ENCODE data around the gene BTK. TPM values are rescaled to one million over a fixed set of nuclear protein-coding genes. Genes with fewer than 3 reads are reported as not detected.
A peak's percentile ranks its signal among the peaks of the same experiment; 100 is the strongest.

The BTK gene
- total RNA-seq, 1 donor from 2014 or later = 0.43 TPM

DNA sequence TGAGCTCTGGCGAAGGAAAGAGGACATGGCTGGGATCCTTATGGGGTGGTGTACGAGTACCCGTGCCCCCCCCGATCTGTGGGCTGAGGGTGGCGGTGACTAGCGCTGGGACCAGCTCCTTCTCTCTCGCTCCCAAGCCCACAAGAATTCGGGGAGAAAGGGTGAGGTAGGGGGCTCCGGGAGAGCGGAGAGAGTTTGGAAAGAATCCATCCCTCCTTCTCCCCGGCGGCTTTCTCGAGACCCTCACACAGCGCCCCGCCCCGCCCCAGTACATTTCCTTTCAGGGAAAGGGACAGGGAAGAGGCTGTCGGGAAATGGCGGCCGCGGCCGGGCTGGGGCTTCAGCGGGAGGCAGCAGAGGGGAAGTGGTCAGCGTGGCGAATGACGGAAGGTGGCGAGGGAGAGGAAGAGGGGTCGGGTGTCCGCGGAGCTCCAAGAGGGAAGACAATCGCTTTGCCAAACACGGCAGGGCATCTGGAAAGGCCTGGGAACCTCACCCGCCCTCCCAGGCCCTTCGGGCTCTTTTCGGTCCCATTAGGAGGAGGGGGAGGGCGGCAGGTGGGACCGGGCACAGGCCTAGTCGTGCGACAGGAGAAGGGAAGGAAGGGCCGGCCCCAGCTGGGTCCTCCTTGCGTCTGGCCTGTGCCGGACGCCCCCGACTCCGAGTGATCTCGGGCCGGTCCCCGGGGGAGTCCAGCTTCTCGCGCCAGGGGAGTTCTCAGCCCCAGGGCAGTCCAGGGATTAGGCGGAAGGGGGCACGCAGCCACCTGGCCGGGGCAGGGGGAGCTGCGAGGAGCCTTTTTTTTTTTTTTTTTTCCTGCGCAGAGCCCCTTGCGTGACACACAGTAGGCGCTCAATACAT, 32.2 kb upstream of the BTK start:
- peak overlapping the region; percentile 93 for H3K27ac Mint-ChIP-seq (ENCODE audit: unreplicated experiment)
- FAIRE-seq = no peak
- Histone ChIP-seq H3K36me3 (ENCODE audit: insufficient read depth, low read length) (no peaks in the 10 kb centered on the region), H3K4me3 (ENCODE audit: insufficient read depth, low read depth, low read length) (peak overlapping the region; percentile 59), H3K79me2 (ENCODE audit: insufficient read depth, low read length) (peaks cover under 1% of the 10 kb centered on the region), H2AFZ (ENCODE audit: low read depth, low read length) (peak overlapping the region; percentile 92), H3K27me3 (ENCODE audit: insufficient read depth, low read length) (no peaks in the 10 kb centered on the region), H3K27ac (ENCODE audit: low read depth, low read length) (peak overlapping the region; percentile 79), H3K4me1 (ENCODE audit: insufficient read depth, low read length) (peaks cover 8% of the 10 kb centered on the region), H3K9ac (ENCODE audit: low read length) (peak overlapping the region; percentile 91), H3K4me2 (ENCODE audit: low read length) (peak overlapping the region; percentile 84), H3K9me3 (ENCODE audit: insufficient read depth, low read depth, low read length) (no peaks in the 10 kb centered on the region), H4K20me1 (ENCODE audit: insufficient read depth, low read length) (no peaks in the 10 kb centered on the region)
- peak; percentile 14 for DNase-seq (ENCODE audit: low read depth)
- TF ChIP-seq EZH2 (IDR thresholded peaks at IDR 0.05; ENCODE audit: insufficient read depth, low read length) = no peak
- TF ChIP-seq, protein P1, sequence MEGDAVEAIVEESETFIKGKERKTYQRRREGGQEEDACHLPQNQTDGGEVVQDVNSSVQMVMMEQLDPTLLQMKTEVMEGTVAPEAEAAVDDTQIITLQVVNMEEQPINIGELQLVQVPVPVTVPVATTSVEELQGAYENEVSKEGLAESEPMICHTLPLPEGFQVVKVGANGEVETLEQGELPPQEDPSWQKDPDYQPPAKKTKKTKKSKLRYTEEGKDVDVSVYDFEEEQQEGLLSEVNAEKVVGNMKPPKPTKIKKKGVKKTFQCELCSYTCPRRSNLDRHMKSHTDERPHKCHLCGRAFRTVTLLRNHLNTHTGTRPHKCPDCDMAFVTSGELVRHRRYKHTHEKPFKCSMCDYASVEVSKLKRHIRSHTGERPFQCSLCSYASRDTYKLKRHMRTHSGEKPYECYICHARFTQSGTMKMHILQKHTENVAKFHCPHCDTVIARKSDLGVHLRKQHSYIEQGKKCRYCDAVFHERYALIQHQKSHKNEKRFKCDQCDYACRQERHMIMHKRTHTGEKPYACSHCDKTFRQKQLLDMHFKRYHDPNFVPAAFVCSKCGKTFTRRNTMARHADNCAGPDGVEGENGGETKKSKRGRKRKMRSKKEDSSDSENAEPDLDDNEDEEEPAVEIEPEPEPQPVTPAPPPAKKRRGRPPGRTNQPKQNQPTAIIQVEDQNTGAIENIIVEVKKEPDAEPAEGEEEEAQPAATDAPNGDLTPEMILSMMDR (IDR thresholded peaks at IDR 0.05; ENCODE audit: insufficient read depth, low read depth, low read length) = no peak
- peak overlapping the region; percentile 90 for H3K4me3 Mint-ChIP-seq (ENCODE audit: unreplicated experiment)
- H3K27me3 Mint-ChIP-seq (ENCODE audit: low read depth, unreplicated experiment) = no peaks in the 10 kb centered on the region
- H3K4me1 Mint-ChIP-seq (ENCODE audit: low read depth, unreplicated experiment) = peaks cover 7% of the 10 kb centered on the region
- no peaks in the 10 kb centered on the region for H3K36me3 Mint-ChIP-seq (ENCODE audit: low read depth, unreplicated experiment)
- no peaks in the 10 kb centered on the region for H3K9me3 Mint-ChIP-seq (ENCODE audit: unreplicated experiment)

DNA sequence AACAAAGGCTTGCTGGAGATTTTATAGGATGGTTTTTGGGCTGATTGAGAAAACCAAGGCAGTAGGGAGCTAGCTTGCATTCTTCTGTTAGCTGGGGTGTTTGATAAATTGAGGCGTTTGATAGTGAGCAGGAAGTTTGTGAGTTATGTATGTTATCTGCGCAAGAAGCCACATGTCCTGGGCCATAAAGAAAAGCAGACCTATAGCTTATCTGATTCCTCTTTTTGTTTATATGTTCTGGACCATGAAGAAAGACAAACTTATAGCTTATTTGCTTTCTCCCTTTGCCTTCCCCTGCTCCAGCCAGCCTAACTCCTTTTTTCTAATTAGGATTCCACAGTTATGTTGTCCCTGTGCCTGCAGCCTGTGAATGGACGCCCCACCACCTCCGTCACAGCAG, 31.2 kb upstream of the BTK start:
- DNase-seq (ENCODE audit: low read depth) (no peak), FAIRE-seq (no peak)
- Mint-ChIP-seq H3K36me3 (ENCODE audit: low read depth, unreplicated experiment) (no peaks in the 10 kb centered on the region), H3K4me1 (ENCODE audit: low read depth, unreplicated experiment) (peaks cover 11% of the 10 kb centered on the region), H3K27me3 (ENCODE audit: low read depth, unreplicated experiment) (no peaks in the 10 kb centered on the region), H3K4me3 (ENCODE audit: unreplicated experiment) (peak overlapping the region; percentile 90), H3K9me3 (ENCODE audit: unreplicated experiment) (no peaks in the 10 kb centered on the region), H3K27ac (ENCODE audit: unreplicated experiment) (no peak overlapping the region)
- peaks cover under 1% of the 10 kb centered on the region for H3K36me3 ChIP-seq (ENCODE audit: insufficient read depth, low read length)
- no peak overlapping the region for H3K4me2 ChIP-seq (ENCODE audit: low read length)
- peaks cover 7% of the 10 kb centered on the region for H4K20me1 ChIP-seq (ENCODE audit: insufficient read depth, low read length)
- no peak overlapping the region for H3K9ac ChIP-seq (ENCODE audit: low read length)
- peaks cover 10% of the 10 kb centered on the region for H3K79me2 ChIP-seq (ENCODE audit: insufficient read depth, low read length)
- H3K27me3 ChIP-seq (ENCODE audit: insufficient read depth, low read length) = no peaks in the 10 kb centered on the region
- H3K4me1 ChIP-seq (ENCODE audit: insufficient read depth, low read length) = peaks cover 8% of the 10 kb centered on the region
- no peaks in the 10 kb centered on the region for H3K9me3 ChIP-seq (ENCODE audit: insufficient read depth, low read depth, low read length)
- TF ChIP-seq EZH2 (IDR thresholded peaks at IDR 0.05; ENCODE audit: insufficient read depth, low read length) = no peak
- TF ChIP-seq, protein P1 (IDR thresholded peaks at IDR 0.05; ENCODE audit: insufficient read depth, low read depth, low read length) = no peak
- H3K4me3 ChIP-seq (ENCODE audit: insufficient read depth, low read depth, low read length) = no peak overlapping the region
- peak overlapping the region; percentile 92 for H2AFZ ChIP-seq (ENCODE audit: low read depth, low read length)
- H3K27ac ChIP-seq (ENCODE audit: low read depth, low read length) = no peak overlapping the region

DNA sequence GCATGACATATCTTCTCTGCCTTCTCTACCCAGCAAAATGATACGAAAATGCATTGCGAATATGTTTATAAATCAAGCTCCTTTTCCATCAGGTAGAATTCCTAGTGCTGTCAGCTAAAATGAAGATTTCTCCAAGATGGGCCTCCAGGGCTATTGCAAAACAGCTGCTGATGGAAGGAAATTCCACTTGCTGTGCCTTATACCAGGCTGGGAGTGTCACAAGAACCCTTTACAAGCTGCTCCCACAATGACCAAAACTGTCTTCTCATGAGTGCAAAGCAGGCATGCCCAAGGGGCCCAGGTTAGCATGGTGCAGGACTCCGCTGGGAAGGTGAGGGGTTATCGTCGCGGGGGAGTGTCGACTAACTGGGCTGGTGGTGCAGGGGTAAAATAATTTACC, 30.7 kb upstream of the BTK start:
- H3K4me3 Mint-ChIP-seq (ENCODE audit: unreplicated experiment) = no peak overlapping the region
- no peaks in the 10 kb centered on the region for H3K27me3 Mint-ChIP-seq (ENCODE audit: low read depth, unreplicated experiment)
- Histone ChIP-seq H3K36me3 (ENCODE audit: insufficient read depth, low read length) (peaks cover 3% of the 10 kb centered on the region), H2AFZ (ENCODE audit: low read depth, low read length) (no peak overlapping the region), H3K4me2 (ENCODE audit: low read length) (no peak overlapping the region), H4K20me1 (ENCODE audit: insufficient read depth, low read length) (peaks cover 12% of the 10 kb centered on the region), H3K4me1 (ENCODE audit: insufficient read depth, low read length) (peaks cover 8% of the 10 kb centered on the region), H3K9me3 (ENCODE audit: insufficient read depth, low read depth, low read length) (no peaks in the 10 kb centered on the region), H3K27ac (ENCODE audit: low read depth, low read length) (no peak overlapping the region), H3K4me3 (ENCODE audit: insufficient read depth, low read depth, low read length) (no peak overlapping the region), H3K79me2 (ENCODE audit: insufficient read depth, low read length) (peaks cover 15% of the 10 kb centered on the region), H3K27me3 (ENCODE audit: insufficient read depth, low read length) (no peaks in the 10 kb centered on the region), H3K9ac (ENCODE audit: low read length) (no peak overlapping the region)
- H3K9me3 Mint-ChIP-seq (ENCODE audit: unreplicated experiment) = no peaks in the 10 kb centered on the region
- H3K27ac Mint-ChIP-seq (ENCODE audit: unreplicated experiment) = no peak overlapping the region
- FAIRE-seq (no peak), DNase-seq (ENCODE audit: low read depth) (no peak)
- no peak for TF ChIP-seq EZH2 (IDR thresholded peaks at IDR 0.05; ENCODE audit: insufficient read depth, low read length)
- TF ChIP-seq, protein P1 (IDR thresholded peaks at IDR 0.05; ENCODE audit: insufficient read depth, low read depth, low read length) = no peak
- no peaks in the 10 kb centered on the region for H3K36me3 Mint-ChIP-seq (ENCODE audit: low read depth, unreplicated experiment)
- H3K4me1 Mint-ChIP-seq (ENCODE audit: low read depth, unreplicated experiment) = peaks cover 11% of the 10 kb centered on the region
